Stimulated activated CD8-positive, alpha-beta memory T cell treated with anti-CD3 and anti-CD28 coated beads, Interleukin-4, amount 100 ng/mL, for 48 hours (primary cell): ENCODE results near the gene CYP19A1.

Experiments used
- DNase-seq: peaks from one replicate; pipeline ENCODE4 v3.0.0-alpha.2; 2020

Gene CYP19A1

DNA sequence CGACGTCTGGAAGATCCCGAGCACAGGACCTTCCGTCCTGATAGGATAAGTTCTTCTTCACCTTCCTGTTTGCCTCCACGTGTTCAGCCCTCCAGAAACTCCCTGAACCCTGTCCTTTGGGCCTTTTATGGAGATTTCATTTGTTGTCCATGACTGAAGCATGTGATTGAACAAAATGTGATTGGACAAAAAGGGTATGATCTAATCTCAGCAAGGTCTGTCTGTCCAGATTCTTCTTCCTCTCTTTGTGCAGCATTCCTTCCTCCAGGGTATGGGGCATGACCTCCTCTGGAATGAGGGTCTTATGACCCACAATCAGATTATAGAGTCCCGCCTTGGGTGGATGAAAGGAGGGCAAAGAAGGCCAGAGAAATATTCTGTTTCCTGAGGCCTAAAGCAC is at the start of gene CYP19A1:
Gene CYP19A1 (minus strand): TSS at position 101 of the 400 bp plus-strand sequence. CDS start 95,684 bp downstream, outside the sequence.
- DNase-seq, result no peak

DNA sequence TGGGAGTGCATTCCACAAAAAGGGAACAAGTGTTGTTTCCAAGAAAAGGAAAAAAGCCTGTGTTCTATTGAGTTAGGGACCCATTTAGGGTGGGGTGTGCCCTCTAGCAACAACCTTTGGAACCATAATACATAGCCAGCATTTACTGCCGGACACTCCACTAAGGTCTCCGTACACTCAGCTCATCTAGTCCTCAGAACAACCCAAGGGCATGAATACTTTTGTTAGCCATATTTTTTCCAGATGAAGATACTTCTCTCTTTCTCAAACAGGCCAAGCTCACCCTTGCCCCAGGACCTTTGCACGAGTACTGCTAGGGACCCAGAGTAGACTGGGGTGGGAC is 49.3 kb upstream of the CYP19A1 start:
- DNase-seq, result no peak

DNA sequence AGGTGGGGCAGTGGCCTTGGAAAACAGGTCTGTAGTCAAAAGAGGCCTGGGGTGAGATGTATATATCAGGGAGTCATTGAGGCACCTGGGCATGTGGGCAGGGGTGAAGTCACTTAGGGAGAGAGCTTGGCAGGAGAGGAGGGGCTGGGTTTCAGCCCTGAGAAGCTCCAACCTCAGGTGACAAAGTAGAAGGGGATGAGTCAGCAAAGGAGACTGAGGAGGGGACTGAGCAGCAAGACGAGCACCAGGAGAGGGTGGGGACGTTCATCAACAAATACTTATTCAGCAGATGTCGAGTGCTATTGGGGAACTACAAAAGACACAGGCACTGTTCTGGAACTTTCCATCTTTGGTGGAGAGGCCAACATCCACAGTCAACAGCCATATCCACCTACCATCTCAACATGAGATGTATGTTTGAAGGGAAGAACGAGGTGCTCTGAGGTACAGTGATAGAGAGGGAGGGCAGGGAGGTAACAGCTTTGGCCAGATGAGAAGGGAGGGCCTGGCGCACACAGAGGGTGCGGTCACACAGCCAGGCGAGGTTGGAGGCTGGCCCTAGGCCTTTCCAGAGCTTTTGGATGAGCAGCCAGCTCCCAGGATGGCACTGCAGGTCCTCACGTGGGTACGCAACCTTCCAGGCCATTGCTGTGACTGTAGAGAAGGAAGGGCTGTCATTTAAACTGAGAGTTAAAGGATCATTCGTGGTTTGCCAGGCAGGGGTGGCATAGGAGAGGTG is 48.7 kb upstream of the CYP19A1 start:
- no peak for DNase-seq

DNA sequence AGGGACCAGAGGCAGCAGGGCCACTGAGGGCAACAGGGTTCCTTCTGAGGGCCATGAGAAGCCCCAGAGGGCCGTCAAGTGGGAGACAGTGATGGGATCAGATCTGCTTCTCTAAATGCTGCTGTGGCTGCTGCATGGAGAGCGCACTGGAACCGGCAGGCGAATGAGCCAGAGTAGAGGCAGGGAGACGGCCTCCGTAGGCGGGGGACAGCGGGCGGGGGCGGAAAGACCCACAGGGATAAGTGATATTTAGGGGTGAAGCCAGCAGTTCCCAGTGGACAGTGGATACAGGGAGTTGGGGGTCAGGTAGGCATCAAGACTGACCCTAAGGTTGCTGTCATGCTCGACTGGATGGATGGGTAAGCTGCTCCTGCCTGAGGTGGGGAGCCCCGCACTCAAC is 48.1 kb upstream of the CYP19A1 start:
- DNase-seq, result no peak

DNA sequence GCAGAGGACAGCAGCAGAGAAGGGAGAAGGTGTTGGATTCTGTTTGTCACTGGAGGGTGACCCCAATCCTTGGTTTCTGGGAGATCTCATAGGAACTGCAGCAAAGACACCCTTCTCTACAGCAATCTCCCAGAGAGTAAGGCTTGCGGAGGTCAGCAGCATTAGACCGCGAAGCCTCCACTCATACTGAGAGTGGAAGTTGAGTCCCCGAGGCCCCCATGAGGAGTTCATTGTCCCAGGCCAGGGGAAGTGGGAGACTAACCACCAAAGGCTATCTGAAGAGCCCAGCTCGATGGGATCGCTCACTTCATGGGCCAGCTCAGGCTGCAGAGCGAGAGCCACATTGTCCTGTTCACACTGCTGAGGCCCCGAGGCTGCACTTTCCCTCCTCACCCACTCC is 47.6 kb upstream of the CYP19A1 start:
- no peak for DNase-seq

DNA sequence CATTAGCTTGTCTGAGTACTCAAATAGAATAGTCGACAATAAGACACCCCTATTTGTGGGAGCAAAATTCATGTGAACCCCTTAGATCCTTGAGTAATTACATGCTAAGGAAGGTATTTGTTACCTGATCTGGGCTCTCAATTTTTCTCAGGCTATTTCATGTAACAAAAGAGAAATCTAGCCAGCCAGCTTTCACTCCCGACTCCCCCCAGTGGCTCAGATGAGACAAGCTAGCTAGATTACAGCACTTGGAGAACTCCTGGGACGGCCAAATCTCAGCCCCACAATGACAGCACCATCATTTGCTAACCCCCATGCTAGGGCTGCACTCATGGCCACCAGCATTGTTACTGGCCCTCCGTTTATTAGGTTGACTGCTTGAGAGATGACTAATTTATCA is 44.4 kb upstream of the CYP19A1 start:
- DNase-seq, result no peak

DNA sequence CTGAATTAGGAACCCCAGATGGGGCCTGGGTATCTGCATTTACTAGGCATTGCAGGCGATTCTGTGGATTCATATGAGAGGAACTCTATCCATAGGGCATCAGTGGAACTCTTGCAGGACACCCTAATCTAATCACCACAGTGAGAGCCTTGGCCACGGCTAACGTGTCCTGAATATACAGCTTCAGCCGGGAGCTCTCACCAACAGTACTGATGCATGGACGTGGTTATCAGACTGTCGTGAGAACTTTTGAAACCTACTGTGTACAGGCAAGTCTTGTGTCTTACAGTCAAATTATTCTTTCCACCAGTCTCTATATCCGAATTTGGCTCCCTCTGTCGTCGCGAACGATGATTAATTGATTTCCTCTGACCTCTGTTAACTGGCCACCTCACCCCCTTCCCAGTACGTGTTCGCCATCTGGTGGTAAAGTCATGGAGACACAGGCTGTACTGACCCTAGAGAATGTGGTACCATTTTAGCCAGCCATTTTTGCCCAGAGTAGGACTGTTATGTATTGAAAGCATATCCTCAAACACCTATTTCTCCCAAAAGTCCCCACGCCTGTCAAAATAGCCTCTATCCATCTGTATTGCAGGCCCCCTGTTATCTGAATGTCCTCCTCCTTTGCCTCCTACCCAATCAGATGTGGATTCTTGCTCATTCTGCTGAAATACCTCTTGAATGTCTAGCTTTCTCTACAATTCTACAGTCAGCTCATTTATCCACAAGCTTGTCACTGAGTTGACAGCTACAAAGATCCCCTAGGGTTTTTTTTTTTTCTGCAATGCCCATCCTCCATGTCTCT is 42.8 kb upstream of the CYP19A1 start:
- peak; percentile 45 for DNase-seq

DNA sequence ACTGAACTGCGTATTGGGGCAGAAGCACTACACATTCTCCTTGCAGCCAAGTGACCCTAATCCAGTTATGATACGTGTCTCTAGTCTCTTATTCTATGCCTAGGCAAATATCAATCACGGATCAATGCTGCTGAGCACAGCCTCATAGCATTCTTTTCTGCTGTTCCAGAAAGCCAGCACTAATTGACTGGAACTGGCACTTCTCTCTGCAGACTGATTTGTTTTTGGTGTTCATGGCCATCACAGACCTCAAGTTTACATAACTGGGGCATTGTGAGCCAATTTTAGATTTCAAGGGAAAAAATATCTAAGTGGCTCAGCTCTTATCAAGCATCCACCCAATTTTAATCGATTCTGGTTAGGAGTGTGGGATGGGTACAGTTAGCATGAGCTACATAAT is 41.0 kb upstream of the CYP19A1 start:
- no peak for DNase-seq

DNA sequence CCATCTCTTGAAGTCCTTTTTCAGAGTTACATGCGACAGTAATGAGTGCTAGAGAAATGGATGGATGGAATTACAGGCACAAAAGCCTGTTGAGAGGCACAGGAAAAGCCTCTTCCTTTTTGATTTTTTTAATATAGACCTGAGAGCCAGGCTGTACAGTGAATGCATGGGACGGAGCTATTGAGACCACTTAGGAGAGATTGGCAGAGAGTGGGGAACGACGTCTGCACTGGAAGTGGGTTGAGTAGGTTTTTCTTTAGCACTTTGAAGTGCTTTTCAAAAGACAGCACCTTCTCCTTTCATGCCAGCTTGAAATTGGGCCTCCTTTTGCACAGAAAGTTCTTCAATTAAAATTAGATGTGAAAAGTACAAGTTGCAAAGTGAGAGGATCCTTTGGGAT is 40.0 kb upstream of the CYP19A1 start:
- no peak for DNase-seq

DNA sequence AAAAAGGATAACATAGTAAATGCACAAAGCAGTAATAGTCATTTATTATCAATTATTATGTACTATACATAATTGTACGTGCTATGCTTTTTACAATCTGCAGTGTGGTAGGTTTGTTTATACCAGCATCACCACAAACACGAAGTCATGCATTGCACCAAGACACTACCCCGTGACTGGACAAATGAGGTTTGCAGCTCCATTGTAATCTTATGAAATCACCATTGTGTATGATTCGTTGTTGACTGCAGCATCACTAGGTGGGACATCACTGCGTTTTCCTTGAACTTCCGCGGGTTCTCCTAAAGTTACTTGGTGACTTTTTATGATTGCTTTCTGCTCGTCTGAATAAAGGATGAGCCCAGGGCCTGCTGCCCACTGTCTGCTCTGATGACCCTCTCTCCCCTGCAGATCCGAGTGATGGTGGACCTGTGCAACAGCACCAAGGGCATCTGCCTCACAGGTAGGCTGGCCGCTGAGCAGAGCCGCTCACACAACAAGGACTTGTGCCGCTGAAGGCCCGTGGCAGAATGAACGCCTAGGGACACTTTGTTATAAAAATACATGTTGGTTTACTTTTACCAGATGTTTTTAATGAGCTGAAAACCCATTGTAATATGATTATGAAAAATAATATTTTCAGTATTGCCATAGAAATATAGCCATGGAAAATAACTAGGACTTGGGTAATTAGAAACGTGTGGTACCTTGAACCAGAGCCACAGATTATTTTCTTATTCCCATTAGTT is 38.8 kb upstream of the CYP19A1 start:
- DNase-seq, result no peak

DNA sequence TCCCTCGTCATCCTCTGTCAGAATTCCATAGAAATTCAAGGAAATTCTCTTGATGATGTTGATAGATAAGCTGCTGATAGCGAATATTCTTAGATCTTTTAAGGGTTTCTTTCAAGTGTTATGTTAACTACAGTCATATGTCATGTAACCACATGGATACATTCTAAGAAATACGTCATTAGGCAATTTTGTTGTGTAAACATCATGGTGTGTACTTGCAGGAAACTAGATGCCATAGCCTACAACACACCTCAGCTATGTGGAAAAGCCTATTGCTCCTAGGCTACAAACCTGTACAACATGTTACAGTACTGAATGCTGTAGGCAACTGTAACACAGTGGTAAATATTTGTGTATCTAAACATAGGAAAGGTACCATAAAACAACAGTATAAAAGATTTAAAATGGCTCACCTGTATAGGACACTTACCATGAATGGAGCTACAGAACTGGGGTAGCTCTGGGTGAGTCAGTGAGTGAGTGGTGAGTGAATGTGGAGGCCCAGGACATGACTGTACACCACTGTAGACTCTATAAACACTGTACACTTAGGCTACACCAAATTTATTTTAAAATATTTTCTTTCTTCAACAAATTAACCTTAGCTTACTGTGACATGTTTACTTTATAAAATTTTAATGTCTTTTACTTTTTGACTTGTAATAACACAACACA is 37.7 kb upstream of the CYP19A1 start:
- no peak for DNase-seq

DNA sequence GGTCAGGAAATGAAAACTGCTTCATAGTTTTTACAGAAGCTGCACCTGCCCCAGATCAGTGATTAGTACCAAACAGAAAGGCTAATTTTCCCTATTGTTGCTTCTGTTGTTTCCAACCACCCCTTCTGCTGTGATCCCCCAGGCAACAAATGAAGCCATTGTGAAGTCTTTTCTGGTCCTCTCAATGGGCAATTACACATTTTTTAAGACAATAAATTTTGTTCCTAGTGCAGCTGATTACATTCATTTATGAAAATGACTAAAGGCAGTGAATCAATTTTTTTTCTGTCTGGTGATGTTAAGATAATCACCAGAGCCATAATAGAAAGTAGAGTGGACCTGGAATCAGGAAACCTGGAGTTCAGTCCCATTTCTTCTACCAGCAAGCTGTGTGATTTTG is 35.7 kb upstream of the CYP19A1 start:
- no peak for DNase-seq

DNA sequence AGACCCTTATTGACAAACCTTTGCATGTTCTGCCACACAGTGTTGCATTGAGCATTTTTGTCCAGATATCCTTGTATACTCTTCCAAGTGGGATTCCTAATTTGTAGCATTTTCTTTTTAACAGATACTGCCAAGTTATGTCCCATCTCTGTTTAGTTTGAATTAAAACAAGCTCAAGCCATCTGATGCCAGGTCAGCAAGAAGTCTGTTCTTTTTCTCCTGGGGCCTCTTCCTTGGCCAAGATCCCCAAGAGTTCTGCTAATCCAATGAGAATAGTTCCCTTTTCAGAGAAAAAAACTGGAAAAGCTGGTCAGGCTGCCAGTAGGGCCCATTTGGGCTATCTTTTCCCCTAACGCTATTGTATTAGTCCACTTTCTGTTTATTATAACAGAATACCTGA is 32.9 kb upstream of the CYP19A1 start:
- no peak for DNase-seq

DNA sequence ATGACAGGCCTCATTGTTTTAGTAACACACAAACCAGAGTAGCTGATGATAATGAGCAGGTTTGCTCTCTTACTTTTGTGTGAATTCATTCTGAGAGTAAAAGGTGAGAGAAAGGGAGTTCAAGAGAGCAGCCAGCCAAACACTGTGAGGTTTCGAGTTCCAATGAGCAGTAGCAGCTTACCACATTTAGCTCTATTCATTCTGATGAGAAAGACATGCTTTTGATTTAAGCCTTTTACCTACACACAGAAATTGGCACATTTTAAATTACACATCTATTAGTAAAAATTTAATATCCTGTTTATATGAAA is 31.0 kb upstream of the CYP19A1 start:
- no peak for DNase-seq

DNA sequence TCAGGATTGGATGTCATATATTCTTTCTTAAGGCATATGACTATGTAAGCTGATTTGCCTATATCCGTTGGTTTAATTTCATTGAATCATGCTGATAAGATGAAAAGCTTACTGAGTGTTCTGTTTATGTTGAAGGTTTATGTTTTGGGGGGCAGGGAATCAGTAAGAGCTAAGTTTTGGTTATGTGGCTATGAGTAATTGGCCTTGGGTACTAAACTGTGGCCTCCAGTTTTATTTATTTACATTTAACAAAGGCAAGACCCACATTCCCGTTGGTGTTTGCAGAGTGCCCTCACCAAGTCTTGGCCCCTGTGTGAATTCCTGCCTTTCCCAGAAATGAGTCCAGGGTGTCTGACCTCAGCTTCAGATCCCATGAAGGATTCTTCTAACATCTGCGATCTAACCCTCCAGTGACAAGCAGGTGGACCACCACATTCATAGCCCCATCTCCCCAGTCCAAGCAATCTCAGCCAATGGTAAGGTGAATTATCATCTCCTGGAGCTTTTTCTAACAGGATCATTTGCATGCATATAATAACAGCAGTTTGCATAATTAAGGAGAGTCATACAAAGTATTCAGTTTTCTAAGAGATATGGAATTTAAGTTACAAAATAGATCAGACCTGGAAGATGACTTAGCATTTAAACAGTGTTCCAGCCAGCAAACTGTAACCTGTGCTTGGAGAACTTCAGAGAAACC is 30.5 kb upstream of the CYP19A1 start:
- DNase-seq, result no peak

DNA sequence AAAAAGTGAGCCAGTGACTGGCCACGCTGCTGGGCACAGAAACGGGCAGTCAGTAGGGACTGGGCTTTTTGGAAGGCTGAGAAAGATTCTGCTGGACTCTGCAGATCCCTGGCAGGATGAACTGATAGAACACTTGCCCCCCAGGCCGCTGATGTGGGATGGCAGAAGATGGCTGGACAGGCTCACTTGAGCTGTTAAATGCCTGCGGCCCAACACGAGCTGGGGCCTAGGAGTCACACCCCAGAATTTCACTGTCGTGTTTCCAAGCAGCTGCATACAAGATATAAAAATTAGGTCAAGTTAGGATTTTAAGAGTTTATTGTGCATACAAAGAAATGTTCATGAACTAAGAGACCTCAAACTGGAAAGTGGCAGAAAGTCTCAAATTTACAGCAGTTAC is 29.9 kb upstream of the CYP19A1 start:
- DNase-seq, result no peak

DNA sequence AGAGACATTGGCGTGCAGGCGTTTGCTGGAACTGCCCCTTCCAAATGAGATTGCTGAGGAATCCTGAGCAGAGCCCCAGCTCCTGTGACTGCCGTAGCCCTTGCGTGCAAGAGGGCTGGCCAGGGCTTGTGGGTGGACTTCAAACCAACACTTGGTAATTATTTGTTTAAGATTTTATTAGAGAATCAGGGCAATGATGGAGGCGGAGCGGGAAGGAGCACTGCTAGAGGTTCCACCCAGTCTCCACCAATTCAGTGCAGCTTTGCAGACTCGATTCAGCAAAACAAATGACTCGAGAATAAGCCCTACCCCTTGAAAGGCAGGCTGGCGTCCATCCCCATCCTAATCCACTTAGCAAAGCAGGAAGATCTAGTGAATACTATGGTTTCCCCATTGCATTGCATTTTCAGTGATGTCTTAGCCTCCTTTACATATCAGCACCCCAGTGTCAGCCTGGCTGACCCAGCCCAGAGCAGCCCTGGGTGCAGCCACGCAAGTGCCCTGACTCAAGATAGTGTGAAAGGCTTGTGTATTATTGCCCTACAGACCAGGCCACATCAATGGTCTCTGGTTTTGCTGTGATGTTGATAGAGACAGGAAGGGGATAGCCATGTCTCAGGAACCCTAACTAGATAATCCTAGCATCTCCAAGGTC is 29.1 kb upstream of the CYP19A1 start:
- no peak for DNase-seq

DNA sequence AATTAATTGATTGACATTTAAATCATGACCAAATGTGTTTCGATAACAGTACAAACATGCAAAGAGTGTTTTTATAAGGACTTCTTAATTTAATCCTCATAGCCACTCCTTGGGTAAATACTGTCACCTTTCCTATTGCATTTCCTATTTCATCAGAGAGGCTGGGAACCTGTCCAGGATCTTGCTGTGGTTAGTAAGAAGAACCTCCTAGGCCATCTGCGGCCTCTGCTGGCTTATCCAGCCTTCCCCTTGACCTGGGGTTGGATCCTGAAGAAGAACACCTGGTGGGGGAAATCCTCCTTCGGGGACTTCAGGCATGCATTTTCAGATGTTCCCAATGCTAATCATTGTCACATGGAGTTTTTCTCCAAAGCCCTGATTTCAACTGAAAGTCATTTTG is 28.5 kb upstream of the CYP19A1 start:
- DNase-seq, result no peak

DNA sequence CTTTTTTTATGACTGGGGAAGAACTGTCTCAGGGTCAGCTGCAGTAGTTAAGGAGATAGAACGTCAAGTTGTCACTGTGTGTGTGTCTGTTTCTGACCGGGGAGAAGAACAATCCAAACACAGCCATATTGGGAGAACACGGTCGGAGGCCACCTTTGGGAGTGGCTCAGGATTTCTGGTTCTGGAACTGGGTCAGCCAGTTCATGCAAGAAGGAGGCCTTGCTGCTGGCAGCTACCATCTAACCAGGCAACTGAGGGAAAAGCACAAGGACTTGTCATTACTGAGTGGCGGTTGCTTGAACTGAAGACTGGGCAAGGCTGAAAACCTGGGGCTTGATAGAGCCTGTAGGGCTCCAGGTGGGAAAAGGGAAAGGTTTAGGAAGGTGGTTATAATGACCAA is 27.7 kb upstream of the CYP19A1 start:
- DNase-seq, result no peak

DNA sequence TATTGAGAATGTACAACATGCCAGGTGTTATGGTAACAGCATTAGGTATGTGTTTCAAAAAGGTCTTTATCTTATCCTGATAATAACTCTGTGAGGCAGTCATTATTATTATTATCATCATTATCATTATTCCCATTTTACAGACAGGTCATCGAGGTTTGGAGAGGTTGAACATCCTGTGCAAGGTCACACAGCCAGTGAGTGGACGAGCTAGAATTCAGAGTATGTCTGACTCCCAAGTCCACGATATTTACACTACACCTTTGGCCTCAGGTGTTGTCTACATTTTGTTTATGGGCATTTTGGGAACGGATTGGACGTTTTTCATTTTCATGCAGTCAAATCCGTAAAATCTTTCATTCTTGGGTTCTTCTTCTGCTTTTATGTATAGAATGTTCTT is 27.0 kb upstream of the CYP19A1 start:
- DNase-seq, result no peak

DNA sequence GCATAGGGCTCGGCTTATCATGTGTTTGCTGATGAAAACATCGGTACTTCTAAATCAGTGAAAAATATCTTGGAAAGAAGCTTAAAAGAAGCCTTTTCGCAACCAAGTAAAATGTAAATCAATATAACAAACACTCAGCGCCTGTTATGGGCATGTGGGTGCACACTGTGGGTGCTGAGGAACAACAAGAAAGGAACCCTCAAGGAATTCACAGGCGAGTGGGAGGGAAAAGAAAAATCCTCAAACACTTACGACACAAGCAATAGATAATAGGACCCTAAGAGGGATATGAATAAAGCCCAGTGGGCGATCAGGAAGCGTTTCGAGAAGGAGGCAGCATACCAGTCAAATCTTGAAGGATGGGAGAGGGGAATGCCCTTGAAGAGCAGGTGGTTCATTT is 25.0 kb upstream of the CYP19A1 start:
- no peak for DNase-seq

DNA sequence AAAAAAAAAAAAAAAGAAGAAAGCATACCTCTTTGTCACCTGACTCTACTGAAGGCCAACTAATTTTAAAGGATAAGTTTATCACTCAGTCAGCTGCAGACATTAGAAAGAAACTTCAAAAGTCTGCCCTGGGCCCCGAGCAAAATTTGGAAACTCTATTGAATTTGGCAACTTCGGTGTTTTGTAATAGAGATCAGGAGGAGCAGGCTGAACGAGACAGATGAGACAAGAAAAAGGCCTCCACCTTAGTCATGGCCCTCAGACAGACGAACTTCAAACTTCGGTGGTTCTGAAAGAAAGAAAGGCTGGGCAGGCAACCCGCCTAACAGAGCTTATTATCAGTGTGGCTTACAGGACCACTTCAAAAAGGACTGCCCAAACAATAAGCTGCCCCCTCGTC is 21.6 kb upstream of the CYP19A1 start:
- no peak for DNase-seq
